ENCODE results near the gene MCUR1. TPM values are rescaled to one million over a fixed set of nuclear protein-coding genes. Genes with fewer than 3 reads are reported as not detected.
"Not testable (repeated sequence)": the region's sequence is repeated elsewhere in the genome, so short reads cannot be mapped to it uniquely, and the experiment has no call there.

The MCUR1 gene
- total RNA-seq, 1 experiment from 2014 or later = 35.4 TPM

DNA sequence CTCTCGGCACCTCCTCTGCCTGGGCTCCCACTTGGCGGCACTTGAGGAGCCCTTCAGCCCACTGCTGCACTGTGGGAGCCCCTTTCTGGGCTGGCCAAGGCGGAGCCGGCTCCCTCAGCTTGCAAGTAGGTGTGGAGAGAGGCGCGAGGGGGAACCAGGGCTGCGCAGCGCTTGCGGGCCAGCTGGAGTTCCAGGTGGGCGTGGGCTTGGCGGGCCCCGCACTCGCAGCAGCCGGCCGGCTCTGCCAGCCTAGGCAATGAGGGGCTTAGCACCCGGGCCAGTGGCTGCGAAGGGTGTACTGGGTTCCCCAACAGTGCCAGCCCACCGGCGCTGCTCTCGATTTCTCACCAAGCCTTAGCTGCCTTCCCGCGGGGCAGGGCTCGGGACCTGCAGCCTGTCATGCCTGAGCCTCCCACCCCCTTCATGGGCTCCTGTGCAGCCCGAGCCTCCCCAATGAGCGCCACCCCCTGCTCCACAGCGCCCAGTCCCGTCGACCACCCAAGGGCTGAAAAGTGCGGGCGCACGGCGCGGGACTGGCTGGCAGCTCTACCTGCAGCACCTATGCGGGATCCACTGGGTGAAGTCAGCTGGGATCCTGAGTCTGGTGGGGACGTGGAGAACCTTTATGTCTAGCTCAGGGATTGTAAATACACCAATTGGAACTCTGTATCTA is 41.9 kb downstream of the MCUR1 start:
- not testable (repeated sequence) for H4K5ac ChIP-seq (ENCODE audit: insufficient read length, low read depth, low read length); H3K79me1 ChIP-seq (ENCODE audit: insufficient read depth, low read depth, low read length, poor library complexity, severe bottlenecking); H4K20me1 ChIP-seq (ENCODE audit: control insufficient read depth, insufficient read depth, insufficient read length); H4K8ac ChIP-seq (replicated peaks; ENCODE audit: insufficient read length, low read depth, low read length); H3K27me3 Mint-ChIP-seq (ENCODE audit: low read depth); H3K9me3 Mint-ChIP-seq; H3K4me1 ChIP-seq (ENCODE audit: insufficient read depth, low read length); H3K79me2 ChIP-seq (ENCODE audit: insufficient read depth, low read length); H3K4me1 Mint-ChIP-seq; H2BK20ac ChIP-seq (ENCODE audit: low read depth, low read length, poor library complexity, severe bottlenecking); H2BK12ac ChIP-seq (ENCODE audit: insufficient read length, low read depth, low read length); H3K4me3 Mint-ChIP-seq; H3K4me2 ChIP-seq (ENCODE audit: insufficient read depth, insufficient read length, low read length); H3K27me3 ChIP-seq (ENCODE audit: insufficient read depth, low read length); H3K9ac ChIP-seq (ENCODE audit: extremely low read depth, insufficient read length, low read length); H3K4ac ChIP-seq (ENCODE audit: low read depth, low read length); H3K14ac ChIP-seq (ENCODE audit: insufficient read depth, low read length); H2BK120ac ChIP-seq (ENCODE audit: low read depth, low read length, poor library complexity, severe bottlenecking); H2BK15ac ChIP-seq (ENCODE audit: low read depth, low read length); H3K18ac ChIP-seq (ENCODE audit: insufficient read length, low read depth, low read length); H3K23ac ChIP-seq (ENCODE audit: insufficient read length, low read depth, low read length); H3K27ac ChIP-seq (ENCODE audit: insufficient read length, low read depth, low read length); H3K9me3 ChIP-seq (ENCODE audit: control insufficient read depth, low read depth, low read length); H3K23me2 ChIP-seq (ENCODE audit: insufficient read length, low read depth, low read length, poor library complexity, severe bottlenecking); H3K56ac ChIP-seq (ENCODE audit: insufficient read length, low read depth, low read length); H3K27ac Mint-ChIP-seq; H4K91ac ChIP-seq (ENCODE audit: insufficient read length, low read depth, low read length); H2AFZ ChIP-seq (ENCODE audit: low read length); DNase-seq; H3T11ph ChIP-seq (ENCODE audit: low read length); H3K36me3 Mint-ChIP-seq (ENCODE audit: insufficient read depth in 1 of 3, low read depth in 3 of 3); H2BK5ac ChIP-seq (ENCODE audit: insufficient read length, low read length); H2AK5ac ChIP-seq (ENCODE audit: insufficient read length, low read length)
- WGBS (ENCODE audit: extremely low coverage, insufficient read length, low lambda C conversion rate) = no CpG with 5 or more reads among the region's 35 CpGs
